Heart left ventricle (tissue), 16 donors: ENCODE data around the gene BICDL1. TPM values are rescaled to one million over a fixed set of nuclear protein-coding genes. Genes with fewer than 3 reads are reported as not detected.

Experiments
- ATAC-seq, 4 donors: fragments of 200-7000 bp; cut with Tn5 transposase; one replicate each; pipeline ENCODE4 v1.9.1; 2020 to 2022; ENCODE audit warnings: moderate library complexity in 4 of 4, mild to moderate bottlenecking in 3 of 4, moderate number of reproducible peaks in 1 of 4
- DNase-seq, 5 donors: peaks; one replicate each; pipeline ENCODE4 v3.0.0-alpha.2; 2020
- H3K27ac ChIP-seq, 12 donors: fragments of 200-600 bp; sonication (generic) in 4 of 12; one replicate each; pipeline versions ENCODE4 v1.5.0 to v1.8.0; 2016 to 2022; ENCODE audit warnings: mild to moderate bottlenecking in 2 of 12
- H3K27me3 ChIP-seq, 9 donors: fragments of 200-600 bp; sonication (generic) in 2 of 9; one replicate each; pipeline versions ENCODE4 v1.5.1 to v1.8.0; 2016 to 2022; ENCODE audit warnings: mild to moderate bottlenecking in 3 of 9
- H3K36me3 ChIP-seq, 9 donors: fragments of 200-600 bp; sonication (generic) in 2 of 9; one replicate each; pipeline versions ENCODE4 v1.5.0 to v1.8.0; 2018 to 2022; ENCODE audit warnings: mild to moderate bottlenecking in 2 of 9
- H3K4me1 ChIP-seq, 12 donors: fragments of 200-600 bp; sonication (generic) in 4 of 12; one replicate each; pipeline versions ENCODE4 v1.5.0 to v1.8.0; 2016 to 2022; ENCODE audit warnings: mild to moderate bottlenecking in 3 of 12
- H3K4me3 ChIP-seq, 12 donors: fragments of 200-600 bp; sonication (generic) in 4 of 12; one replicate each; pipeline versions ENCODE4 v1.5.0 to v1.8.0; 2017 to 2022; ENCODE audit warnings: mild to moderate bottlenecking in 9 of 12, moderate library complexity in 4 of 12
- H3K9me3 ChIP-seq, 12 donors: fragments of 200-600 bp; sonication (generic) in 4 of 12; one replicate each; pipeline versions ENCODE4 v1.5.0 to v1.8.0; 2016 to 2022; ENCODE audit warnings: mild to moderate bottlenecking in 1 of 12
- POLR2A ChIP-seq, 2 donors: fragments of 450-650 bp; IDR thresholded peaks; one replicate each; pipeline ENCODE4 v1.6.1; 2017; ENCODE audit warnings: antibody characterized with exemption in 2 of 2, mild to moderate bottlenecking in 2 of 2, moderate library complexity in 2 of 2
- WGBS, 4 donors: extraction: QIAGEN DNeasy Blood & Tissue Kit in 2 of 4; methylation state at CpG; one replicate each; pipeline versions ENCODE4 v1.1.5 to v1.1.7; 2013 to 2018; 5-methylcytosine and 5-hydroxymethylcytosine counted together
- intact Hi-C, 10 donors: fragments of 100-400 bp; cut with DNase I; formaldehyde crosslinking; loops; one replicate each; pipeline versions ENCODE4 v1.11.1 to v1.14.2; 2022
- polyA plus RNA-seq, 2 donors: library from polyadenylated mRNA; stranded (reverse); fragments of 200-250 nt; gene quantifications; one replicate each; pipeline ENCODE4 v1.2.3, GENCODE V29; 2013
- total RNA-seq, 9 donors: library from RNA; depleted of rRNA in 2 of 9; stranded (reverse); fragments of >200 nt in 2 of 9; fragmentation: NEBNext Ultra II Directional in 3 of 9; extraction: Animal tissue kit (Norgen Biotek cat#: 25700) in 3 of 9; gene quantifications; one replicate each; pipeline versions ENCODE4 v1.1.0 to v1.2.4, GENCODE V29; 2016 to 2023
- TF ChIP-seq, protein P1 (sequence below), 12 donors: fragments of 200-600 bp; sonication (generic) in 4 of 12; IDR thresholded peaks; one replicate each; pipeline versions ENCODE4 v1.5.0 to v1.8.0; 2018 to 2022; ENCODE audit warnings: antibody characterized with exemption in 12 of 12, mild to moderate bottlenecking in 5 of 12
- donor health status: ischemic (EF 13 %, LVEDD 7.1; RV severe dilation, severe dysfunction).
- donor health status: healthy with polysubstance abuse.
- donor health status: DM: no; HTN: yes; CAD: no.
- donor health status: DM: no; HTN: no; CAD: no.
- donor health status: ischemic (EF 25% LVEDD 6.9; RV normal size, moderate dysfunction).
- donor health status: ischemic (EF 25% LVEDD 5.7; RV mildly dilated, moderate dysfunction).
- donor health status: healthy.
- donor health status: DM: yes; HTN: yes; CAD: no.
- donor health status: ischemic (EF 35%, LVEDD 5.7; RV mildly dilated, moderate dysfunction).
- donor health status: nonischemic (EF 11% LVEDD 7.7; RV severe dilation, severe dysfunction).
- donor health status: DM: yes; HTN: yes; CAD: no.
- donor health status: PGD.
- donor health status: ischemic (EF 29% LVEDD 5.4; RV normal size, mild dysfunction).
- donor health status: nonischemic (EF 23%, LVEDD 6.1; RV moderate dilation, normal function).

BICDL1 gene
- total and polyA plus RNA-seq, 11 donors, result 0.12 to 28.0 (median 0.30) TPM; not detected in 4

DNA sequence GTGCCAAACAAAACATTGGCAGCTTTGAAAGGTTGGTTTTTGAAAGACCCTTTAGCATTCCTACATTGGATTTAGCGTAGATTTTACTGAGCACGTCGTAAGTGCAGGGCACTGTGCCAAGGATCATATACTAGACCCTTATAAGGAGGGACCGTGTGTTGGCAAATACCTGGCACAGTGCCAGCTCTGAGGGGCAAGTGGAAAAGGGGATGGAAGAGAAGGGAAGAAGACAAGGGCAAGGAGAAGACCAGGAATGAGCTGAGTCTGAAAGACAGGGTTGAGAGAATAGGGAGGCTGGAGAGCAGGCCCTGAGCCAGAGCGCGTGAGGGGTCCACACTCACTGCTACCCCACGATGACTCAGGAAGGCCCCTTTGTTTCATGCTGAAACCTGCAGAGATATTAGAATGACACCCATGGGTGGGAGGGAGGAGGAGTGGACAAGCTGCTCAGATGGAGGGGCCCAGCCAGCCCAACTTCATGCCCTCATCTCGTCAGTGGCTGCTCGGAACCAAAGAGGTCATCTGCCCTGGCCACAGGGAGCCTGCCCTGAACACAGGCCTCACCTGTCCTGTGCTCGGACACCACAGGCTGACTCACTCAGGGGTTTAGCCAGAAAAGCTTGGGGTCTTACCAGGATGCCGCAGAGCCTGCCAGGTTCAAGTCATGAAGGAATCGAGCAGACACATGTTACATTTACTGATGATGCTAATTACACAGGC lies 102.5 kb downstream of the BICDL1 start:
- H3K27me3 ChIP-seq, result no peaks in the 10 kb centered on the region
- peaks cover 0 to 23% (median 8%) of the 10 kb centered on the region in 12 donors for H3K4me1 ChIP-seq
- peaks cover 0 to 49% (median 17%) of the 10 kb centered on the region in 9 donors for H3K36me3 ChIP-seq
- 77 to 84% (median 80%) methylated on average over 12 of the region's 12 CpGs for WGBS, 4 donors
- DNase-seq (peak in 1 of 5 donors; percentile 35), ATAC-seq (no peak)
- H3K9me3 ChIP-seq, result no peaks in the 10 kb centered on the region
- intact Hi-C loops, result no loop called here
- TF ChIP-seq POLR2A (IDR thresholded peaks at IDR 0.05), result no peak
- TF ChIP-seq, protein P1, sequence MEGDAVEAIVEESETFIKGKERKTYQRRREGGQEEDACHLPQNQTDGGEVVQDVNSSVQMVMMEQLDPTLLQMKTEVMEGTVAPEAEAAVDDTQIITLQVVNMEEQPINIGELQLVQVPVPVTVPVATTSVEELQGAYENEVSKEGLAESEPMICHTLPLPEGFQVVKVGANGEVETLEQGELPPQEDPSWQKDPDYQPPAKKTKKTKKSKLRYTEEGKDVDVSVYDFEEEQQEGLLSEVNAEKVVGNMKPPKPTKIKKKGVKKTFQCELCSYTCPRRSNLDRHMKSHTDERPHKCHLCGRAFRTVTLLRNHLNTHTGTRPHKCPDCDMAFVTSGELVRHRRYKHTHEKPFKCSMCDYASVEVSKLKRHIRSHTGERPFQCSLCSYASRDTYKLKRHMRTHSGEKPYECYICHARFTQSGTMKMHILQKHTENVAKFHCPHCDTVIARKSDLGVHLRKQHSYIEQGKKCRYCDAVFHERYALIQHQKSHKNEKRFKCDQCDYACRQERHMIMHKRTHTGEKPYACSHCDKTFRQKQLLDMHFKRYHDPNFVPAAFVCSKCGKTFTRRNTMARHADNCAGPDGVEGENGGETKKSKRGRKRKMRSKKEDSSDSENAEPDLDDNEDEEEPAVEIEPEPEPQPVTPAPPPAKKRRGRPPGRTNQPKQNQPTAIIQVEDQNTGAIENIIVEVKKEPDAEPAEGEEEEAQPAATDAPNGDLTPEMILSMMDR (IDR thresholded peaks at IDR 0.05), result no peak
- no peak overlapping the region for H3K4me3 ChIP-seq
- H3K27ac ChIP-seq, result no peak overlapping the region

DNA sequence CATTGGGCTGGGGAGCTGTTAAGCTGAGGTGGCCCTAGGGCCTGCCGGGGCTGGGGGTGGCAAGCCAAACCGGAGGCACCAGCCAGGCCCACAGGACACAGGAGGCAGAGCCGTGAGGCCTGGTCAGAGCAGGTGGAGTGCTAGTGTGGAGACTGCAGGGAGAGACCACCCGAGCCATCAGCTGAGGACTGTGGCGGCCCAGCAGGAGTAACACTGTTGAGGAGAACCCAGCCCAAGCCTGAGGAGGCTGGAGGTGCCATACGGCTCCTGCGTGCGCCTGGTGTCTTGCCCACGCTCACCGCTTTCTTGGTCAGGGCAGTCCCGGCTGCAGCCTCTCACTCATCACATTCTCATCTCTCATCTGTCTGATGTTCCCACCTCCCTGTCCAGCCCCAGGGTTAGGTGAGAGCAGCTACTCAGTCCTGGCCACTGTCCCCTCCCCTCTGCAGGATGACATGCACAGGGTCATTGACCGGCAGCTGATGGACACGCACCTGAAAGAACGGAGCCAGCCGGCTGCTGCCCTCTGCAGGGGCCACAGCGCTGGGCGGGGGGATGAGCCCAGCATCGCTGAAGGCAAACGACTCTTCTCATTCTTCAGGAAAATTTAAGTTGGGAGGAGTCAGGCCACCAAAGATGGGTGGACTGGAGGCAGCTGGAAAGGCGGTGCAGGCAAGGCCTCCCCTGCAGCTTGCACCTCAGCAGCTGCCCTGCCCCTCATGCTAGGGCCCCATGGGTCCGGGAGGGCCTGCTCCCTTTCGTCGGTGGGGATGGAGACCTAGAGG lies 103.7 kb downstream of the BICDL1 start:
- peak in 1 of 5 donors; percentile 48 for DNase-seq
- Histone ChIP-seq H3K4me3 (no peak overlapping the region), H3K9me3 (no peaks in the 10 kb centered on the region), H3K4me1 (peaks cover 0 to 17% (median 0%) of the 10 kb centered on the region in 12 donors), H3K36me3 (peaks cover 0 to 62% (median 29%) of the 10 kb centered on the region in 9 donors), H3K27me3 (no peaks in the 10 kb centered on the region), H3K27ac (no peak overlapping the region)
- TF ChIP-seq, protein P1 (IDR thresholded peaks at IDR 0.05), result no peak
- TF ChIP-seq POLR2A (IDR thresholded peaks at IDR 0.05), result no peak
- intact Hi-C loops, result no loop called here
- peak in 1 of 4 donors; percentile 3 for ATAC-seq
- 83 to 90% (median 86%) methylated on average over 18 to 23 of the region's 23 CpGs for WGBS, 4 donors

- no peaks in the 10 kb centered on the region for H3K27me3 ChIP-seq
- no peaks in the 10 kb centered on the region for H3K9me3 ChIP-seq
- H3K36me3 ChIP-seq, result peaks cover 0 to 67% (median 34%) of the 10 kb centered on the region in 9 donors
- no peak for TF ChIP-seq POLR2A (IDR thresholded peaks at IDR 0.05)
- H3K4me3 ChIP-seq, result no peak overlapping the region
- intact Hi-C loops, result no loop called here
- peaks cover 0 to 17% (median 0%) of the 10 kb centered on the region in 12 donors for H3K4me1 ChIP-seq
- WGBS, 4 donors, result 65 to 76% (median 71%) methylated on average over 4 of the region's 4 CpGs
- DNase-seq (no peak), ATAC-seq (peak in 1 of 4 donors; percentile 4)
- H3K27ac ChIP-seq, result no peak overlapping the region
These were observed 104.2 kb downstream of the BICDL1 start for GRCh38 chr12:120093336-120093591.

GRCh38 chr12:120093592-120094355 lies 104.7 kb downstream of the BICDL1 start:
- intact Hi-C loops, result no loop called here

More at GRCh38 chr12:120093592-120094355, 104.7 kb downstream of the BICDL1 start:
- TF ChIP-seq, protein P1 (IDR thresholded peaks at IDR 0.05), result no peak
- TF ChIP-seq POLR2A (IDR thresholded peaks at IDR 0.05), result no peak
- Histone ChIP-seq H3K27me3 (no peaks in the 10 kb centered on the region), H3K4me1 (peaks cover 0 to 17% (median 0%) of the 10 kb centered on the region in 12 donors), H3K9me3 (no peaks in the 10 kb centered on the region), H3K36me3 (peaks cover 0 to 72% (median 40%) of the 10 kb centered on the region in 9 donors), H3K4me3 (no peak overlapping the region), H3K27ac (no peak overlapping the region)
- DNase-seq, result peak in 2 of 5 donors; percentile 18 to 46
- no peak for ATAC-seq
- 60 to 64% (median 61%) methylated on average over 14 to 17 of the region's 17 CpGs for WGBS, 4 donors
